HK-2 (cell line): ENCODE data around the gene GARIN5A.

Experiments used
- DNase-seq: peaks from one replicate; pipeline ENCODE4 v3.0.0-alpha.2; 2018; ENCODE audit not compliant: unreplicated experiment

GARIN5A gene

DNA sequence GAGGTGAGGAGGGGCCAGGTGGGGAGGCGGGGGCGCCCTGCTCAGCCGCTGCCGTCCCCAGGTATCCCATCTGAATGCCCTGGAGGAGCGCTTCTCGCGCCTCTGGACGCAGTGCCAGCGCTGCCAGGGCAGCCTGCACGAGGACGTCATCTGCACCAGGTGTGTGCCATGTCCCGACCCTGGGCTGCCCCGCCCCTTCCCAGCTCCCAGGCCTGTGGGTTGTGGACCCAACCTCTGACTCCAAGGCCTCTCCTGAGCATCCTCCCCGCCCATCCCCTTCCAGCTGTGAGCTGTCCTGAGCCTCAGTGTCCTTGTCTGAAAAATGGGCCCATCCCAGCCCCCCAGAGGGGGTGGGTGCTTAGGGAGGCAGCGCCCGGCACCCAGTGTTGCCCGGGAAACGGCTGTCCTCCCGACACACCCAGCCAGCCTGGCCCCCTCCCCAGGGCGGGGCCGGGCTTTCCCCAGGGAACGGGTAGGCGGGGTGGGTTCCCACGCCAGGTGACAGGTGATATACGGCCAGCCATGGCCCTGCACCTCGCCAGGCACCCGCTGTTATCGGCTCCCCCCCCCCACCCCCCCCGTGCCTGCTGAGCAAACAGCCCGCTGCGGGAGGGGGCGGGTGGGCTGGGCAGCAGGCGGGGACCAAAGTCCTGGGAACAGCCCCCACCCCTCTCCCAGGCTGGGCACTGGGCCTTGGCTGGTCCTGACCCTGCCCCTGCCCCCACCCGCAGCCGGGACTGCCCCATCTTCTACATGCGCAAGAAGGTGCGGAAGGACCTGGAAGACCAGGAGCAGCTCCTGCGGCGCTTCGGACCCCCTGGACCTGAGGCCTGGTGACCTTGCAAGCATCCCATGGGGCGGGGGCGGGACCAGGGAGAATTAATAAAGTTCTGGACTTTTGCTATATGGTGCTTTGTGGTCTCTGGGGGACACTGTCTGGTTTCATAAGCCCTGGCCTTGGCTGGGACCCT, 59.3 kb downstream of the GARIN5A start:
- no peak for DNase-seq
